ENCODE data around the gene USP17L10.
"Not testable (repeated sequence)": the region's sequence is repeated elsewhere in the genome, so short reads cannot be mapped to it uniquely, and the experiment has no call there.

- TF ChIP-seq JUN (CRISPR knock-in tag; IDR thresholded peaks at IDR 0.05); CTCF (IDR thresholded peaks at IDR 0.05); ATF2 (CRISPR knock-in tag; IDR thresholded peaks at IDR 0.05; ENCODE audit: borderline replicate concordance, low read depth); NR2C2 (CRISPR knock-in tag; IDR thresholded peaks at IDR 0.05); GABPB1 (CRISPR knock-in tag; IDR thresholded peaks at IDR 0.05): not testable (repeated sequence)
Measured at GRCh38 chr4:9247953-9248680, 37.7 kb downstream of the USP17L10 start, which contains the start of gene USP17L18.
